HepG2 (cell line): Measurements from ENCODE around the gene BBS5. TPM values are rescaled to one million over a fixed set of nuclear protein-coding genes. Genes with fewer than 3 reads are reported as not detected.
A peak's percentile ranks its signal among the peaks of the same experiment; 100 is the strongest.

Experiments used
- ATAC-seq: fragments of 200-7000 bp; cut with Tn5 transposase; 3 replicates; pipeline ENCODE4 v1.9.1; 2020; ENCODE audit warnings: mild to moderate bottlenecking, moderate library complexity
- BruUV-seq: library from RNA; stranded (reverse); fragments of 400-500 nt; replicated peaks from 2 replicates; lab custom pipeline; 2021; lab: Mats Ljungman, UMichigan
- CTCF ChIA-PET: fragments of 300-600 bp; formaldehyde crosslinking; extraction: SDS; loops from one replicate; lab custom pipeline; 2021; ENCODE audit warnings: low total read pairs, inconsistent platforms, low intra/inter-chr PET ratio; lab: Yijun Ruan, JAX
- POLR2A ChIA-PET: fragments of 350-600 bp; sonication (Branson Sonifier 250); formaldehyde crosslinking; loops from one replicate; lab custom pipeline; 2020; ENCODE audit warnings: antibody characterized with exemption, inconsistent platforms; lab: Yijun Ruan, JAX
- DNase-seq: peaks from one replicate; pipeline ENCODE4 v3.0.0-alpha.2; 2015; ENCODE audit warnings: low spot score
- FAIRE-seq: peaks from 3 replicates; lab custom pipeline; 2011; peaks lifted over from hg19 to GRCh38; lab: Jason Lieb, UNC
- H2AFZ ChIP-seq: one replicate; pipeline ENCODE4 v1.6.1; 2011; ENCODE audit warnings: low read length, inconsistent platforms
- H3K27ac ChIP-seq: fragments of 300-600 bp; 3 replicates; pipeline ENCODE4 v1.8.0; 2011; ENCODE audit warnings: mixed run types, mild to moderate bottlenecking, mixed read lengths, low read length, inconsistent platforms; ENCODE audit not compliant: insufficient read depth; ENCODE audit errors: extremely low read length
- H3K27me3 ChIP-seq, 2 experiments: fragments of 200-600 bp in 1 of 2; 2 replicates in 1 of 2; 3 replicates in 1 of 2; pipeline versions ENCODE4 v1.6.0 to v1.8.0; 2011; ENCODE audit warnings: low read length in 2 of 2, mild to moderate bottlenecking in 2 of 2, moderate library complexity in 2 of 2, inconsistent platforms in 1 of 2; ENCODE audit not compliant: insufficient read depth in 2 of 2, control insufficient read depth in 1 of 2
- H3K36me3 ChIP-seq, 2 experiments: fragments of 200-600 bp in 1 of 2; replicated peaks in 1 of 2; 2 replicates in 1 of 2; 3 replicates in 1 of 2; pipeline versions ENCODE4 v1.5.1 to v1.8.0; 2011; ENCODE audit warnings: low read length in 2 of 2, inconsistent platforms in 1 of 2; ENCODE audit not compliant: insufficient read depth in 2 of 2, control insufficient read depth in 1 of 2
- H3K4me1 ChIP-seq: 2 replicates; pipeline ENCODE4 v1.5.1; 2012; ENCODE audit warnings: low read length, inconsistent platforms; ENCODE audit not compliant: insufficient read depth
- H3K4me2 ChIP-seq: 2 replicates; pipeline ENCODE4 v1.6.0; 2011; ENCODE audit warnings: low read depth, low read length, inconsistent platforms
- H3K4me3 ChIP-seq, 3 experiments: fragments of 200-600 bp in 1 of 3; sonication (generic), shearing (Covaris generic) in 1 of 3; replicated peaks in 1 of 3; 2 replicates each; pipeline ENCODE4 v1.5.1; 2011 to 2016; ENCODE audit warnings: low read length in 3 of 3, inconsistent platforms in 2 of 3, low read depth in 2 of 3, mild to moderate bottlenecking in 2 of 3, control low read depth in 1 of 3, mixed read lengths in 1 of 3; ENCODE audit not compliant: insufficient read depth in 1 of 3
- H3K79me2 ChIP-seq: one replicate; pipeline ENCODE4 v1.6.1; 2011; ENCODE audit warnings: low read length, inconsistent platforms; ENCODE audit not compliant: insufficient read depth
- H3K9ac ChIP-seq: 2 replicates; pipeline ENCODE4 v1.6.0; 2011; ENCODE audit warnings: mild to moderate bottlenecking, low read depth, low read length, inconsistent platforms; ENCODE audit not compliant: insufficient read depth
- H3K9me3 ChIP-seq: 2 replicates; pipeline ENCODE4 v1.5.1; 2012; ENCODE audit warnings: mild to moderate bottlenecking, low read length
- H4K20me1 ChIP-seq: 2 replicates; pipeline ENCODE4 v1.6.0; 2011; ENCODE audit warnings: inconsistent platforms, mild to moderate bottlenecking, low read length, moderate library complexity; ENCODE audit not compliant: insufficient read depth
- ARID5B ChIP-seq: IDR thresholded peaks from 2 replicates; pipeline ENCODE4 v1.4.0; 2020; ENCODE audit warnings: mild to moderate bottlenecking, missing genetic modification reagents
- HOMEZ ChIP-seq: IDR thresholded peaks from 2 replicates; pipeline ENCODE4 v1.6.1; 2016; ENCODE audit warnings: low read depth
- PHF8 ChIP-seq: sonication (generic); formaldehyde crosslinking; IDR thresholded peaks from 2 replicates; pipeline ENCODE4 v1.5.0; 2020; ENCODE audit warnings: missing genetic modification reagents
- PPARG ChIP-seq: conservative IDR thresholded peaks from 2 replicates; pipeline ENCODE4 v1.6.1; 2016; ENCODE audit warnings: missing biosample characterization, missing genetic modification reagents
- RARA ChIP-seq: IDR thresholded peaks from 2 replicates; pipeline ENCODE4 v1.6.1; 2016; ENCODE audit warnings: missing genetic modification reagents, missing compliant biosample characterization
- RXRB ChIP-seq: IDR thresholded peaks from 2 replicates; pipeline ENCODE4 v1.6.1; 2016; ENCODE audit warnings: borderline replicate concordance, missing genetic modification reagents, missing compliant biosample characterization
- ZMYM4 ChIP-seq: sonication (generic); formaldehyde crosslinking; IDR thresholded peaks from 2 replicates; pipeline ENCODE4 v1.8.1; 2023; ENCODE audit warnings: mild to moderate bottlenecking, missing genetic modification reagents
- ZSCAN20 ChIP-seq: sonication (generic); formaldehyde crosslinking; IDR thresholded peaks from 2 replicates; pipeline ENCODE4 v1.4.0; 2020; ENCODE audit warnings: missing genetic modification reagents, mild to moderate bottlenecking, borderline replicate concordance
- WGBS: methylation state at CpG from one replicate; pipeline ENCODE4 v1.1.6; 2017; ENCODE audit warnings: low lambda C conversion rate; 5-methylcytosine and 5-hydroxymethylcytosine counted together
- in situ Hi-C: cut with HindIII; loops from 2 replicates; pipeline ENCODE4 v1.10.0; 2017; ENCODE audit warnings: low pct_unique_long_range_greater_than_20kb; ENCODE audit not compliant: extremely low pct_ligation_motif_present
- intact Hi-C: fragments of 100-400 bp; cut with micrococcal nuclease; formaldehyde crosslinking; loops from one replicate; pipeline ENCODE4 v1.10.0; 2022; ENCODE audit not compliant: unreplicated experiment
- polyA plus RNA-seq, 8 experiments: library from polyadenylated mRNA; depleted of rRNA in 3 of 8; stranded (reverse) in 7 of 8; unstranded in 1 of 8; fragments of >200 nt; fragmentation: Illumina TruSeq in 4 of 8; extraction: Trizol in 4 of 8; gene quantifications; 2 replicates each; pipeline versions ENCODE4 v1.2.1 to v1.2.3, GENCODE V29; 2011 to 2016; ENCODE audit warnings: low read depth in 4 of 8, missing spikeins in 1 of 8, mixed read lengths in 1 of 8; ENCODE audit not compliant: insufficient read depth in 1 of 8
- total RNA-seq, 5 experiments: library from RNA; depleted of rRNA; stranded (reverse); fragments of >200 nt; fragmentation: Illumina TruSeq; extraction: Trizol; gene quantifications; 2 replicates each; pipeline ENCODE4 v1.2.3, GENCODE V29; 2016; ENCODE audit warnings: low read depth in 1 of 5

Gene BBS5
- total and polyA plus RNA-seq, 2 of the 13 experiments (the other 11 are each of a cell fraction or from before 2014, with no cell fraction given), result 1.8 to 4.5 TPM

GRCh38 chr2:169523681-169524080 is 44.4 kb downstream of the BBS5 start:
- Histone ChIP-seq H4K20me1 (no peaks in the 10 kb centered on the region), H3K27ac (no peak overlapping the region), H3K4me3 (no peak overlapping the region), H3K9me3 (no peaks in the 10 kb centered on the region), H3K9ac (no peak overlapping the region), H3K4me2 (peak overlapping the region; percentile 21), H3K27me3 (no peaks in the 10 kb centered on the region), H3K79me2 (no peaks in the 10 kb centered on the region), H3K4me1 (peaks cover 19% of the 10 kb centered on the region), H2AFZ (no peak overlapping the region), H3K36me3 (no peaks in the 10 kb centered on the region)
- no TSS peak for BruUV-seq
- intact Hi-C loops, result loop anchor here (5.0 kb wide), 1 partner anchor 46 kb away; the partner anchor contains the start of gene BBS5
- WGBS, result 18% methylated on average over 5 of the region's 5 CpGs
- POLR2A ChIA-PET, result no interaction called here
- TF ChIP-seq ZMYM4 (0 out of 2 replicates have a peak, but pooled peaks have one; percentile 30), RXRB (peak; percentile 83), HOMEZ (peak; percentile 35; the same call in 1 of the 2 replicates), ZSCAN20 (CRISPR knock-in tag) (no peak), ARID5B (CRISPR knock-in tag) (0 out of 2 replicates have a peak, but pooled peaks have one; percentile 18), PHF8 (no peak), RARA (CRISPR knock-in tag) (0 out of 2 replicates have a peak, but pooled peaks have one; percentile 22), PPARG (CRISPR knock-in tag) (peak; percentile 90)
- DNase-seq, result peak; percentile 23
- CTCF ChIA-PET, result no interaction called here
- in situ Hi-C loops, result loop anchor here (10.0 kb wide), 1 partner anchor 151 kb away; no protein-coding TSS in a partner anchor
- ATAC-seq, result peak; percentile 31; the same call in 2 of the 3 replicates
- FAIRE-seq, result no peak
